Epithelial cell of esophagus (primary cell): ENCODE results near the gene DYNAP.

Experiments
- DNase-seq: peaks from one replicate; pipeline ENCODE4 v3.0.0; 2010; ENCODE audit warnings: low read depth
- H3K4me3 ChIP-seq: 2 replicates; pipeline ENCODE4 v1.5.1; 2011; ENCODE audit warnings: mild to moderate bottlenecking, low read length, control low read depth
- CTCF ChIP-seq: IDR thresholded peaks from 2 replicates; pipeline ENCODE4 v1.5.1; 2011; ENCODE audit warnings: low read depth, mild to moderate bottlenecking, low read length, control low read depth, inconsistent platforms; ENCODE audit not compliant: insufficient read depth; ENCODE audit errors: missing control alignments

Gene DYNAP

GRCh38 chr18:54626779-54627178 lies 35.7 kb downstream of the DYNAP start:
- H3K4me3 ChIP-seq = no peak overlapping the region
- no peak for TF ChIP-seq CTCF
- DNase-seq = no peak

GRCh38 chr18:54630963-54631362 lies 39.9 kb downstream of the DYNAP start:
- DNase-seq = no peak
- TF ChIP-seq CTCF = no peak
- no peak overlapping the region for H3K4me3 ChIP-seq

GRCh38 chr18:54636217-54636616 lies 45.2 kb downstream of the DYNAP start:
- no peak overlapping the region for H3K4me3 ChIP-seq
- no peak for DNase-seq
- TF ChIP-seq CTCF = no peak

DNA sequence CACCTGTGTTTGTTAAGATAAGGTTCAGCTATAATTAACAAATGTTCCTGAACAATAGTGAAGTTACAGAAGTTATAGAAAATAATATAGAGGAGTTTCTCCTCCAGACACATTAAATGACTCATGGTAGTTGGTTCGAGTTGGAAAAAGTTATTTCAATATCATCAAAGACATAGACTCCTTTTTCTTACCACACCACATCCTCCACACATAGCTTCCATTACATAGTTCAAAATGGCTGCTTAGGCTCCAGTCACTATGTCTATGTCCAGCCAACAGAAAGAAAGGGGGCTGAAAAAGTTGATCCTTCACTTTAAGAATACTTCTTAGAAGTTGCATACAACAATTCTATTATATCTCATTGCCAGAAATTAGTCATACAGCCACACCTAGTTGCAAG lies 50.7 kb downstream of the DYNAP start:
- H3K4me3 ChIP-seq = no peak overlapping the region
- TF ChIP-seq CTCF = no peak
- peak; percentile 26 for DNase-seq

DNA sequence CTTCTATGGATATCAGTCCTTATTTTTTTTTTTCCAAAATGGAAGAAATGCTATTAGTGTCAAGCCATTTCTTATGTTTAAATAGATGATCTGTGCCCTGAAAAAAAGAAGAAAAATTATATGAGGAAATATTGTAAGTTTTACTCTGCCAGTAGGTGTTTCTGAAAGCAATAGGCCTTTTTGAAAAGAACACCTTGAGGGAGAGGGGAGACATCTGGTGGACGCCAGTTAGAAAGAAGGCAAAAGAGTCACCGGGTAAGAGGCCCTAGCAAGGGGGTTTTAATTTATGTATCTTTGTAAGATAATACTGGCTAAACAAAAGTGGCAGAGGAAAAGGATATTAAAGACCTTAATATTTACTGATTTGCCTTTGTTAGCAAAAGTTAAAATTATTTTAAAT lies 56.1 kb downstream of the DYNAP start:
- DNase-seq = peak; percentile 69
- H3K4me3 ChIP-seq = no peak overlapping the region
- TF ChIP-seq CTCF = peak; percentile 77
